Peyer's patch (tissue), 4 donors: ENCODE measurements around the gene OMA1.
"Not testable (repeated sequence)": the region's sequence is repeated elsewhere in the genome, so short reads cannot be mapped to it uniquely, and the experiment has no call there.

Source experiments
- CTCF ChIP-seq, 6 experiments: fragments of 450-650 bp in 4 of 6; fragments of 200-600 bp in 2 of 6; sonication (generic) in 1 of 6; IDR thresholded peaks; one replicate each; pipeline ENCODE4 v1.5.1; 2017 to 2019; ENCODE audit warnings: antibody characterized with exemption in 6 of 6, mild to moderate bottlenecking in 3 of 6, moderate library complexity in 1 of 6
- POLR2A ChIP-seq, 2 donors: fragments of 450-650 bp; IDR thresholded peaks; one replicate each; pipeline ENCODE4 v1.5.1; 2017; ENCODE audit warnings: antibody characterized with exemption in 2 of 2, mild to moderate bottlenecking in 2 of 2, moderate library complexity in 2 of 2

GRCh38 chr1:58563715-58564114 lies 17.2 kb upstream of the OMA1 start:
- not testable (repeated sequence) for TF ChIP-seq CTCF, POLR2A (IDR thresholded peaks at IDR 0.05)
